Left kidney (tissue), 2 donors: Measurements from ENCODE around the gene GATM. TPM values are rescaled to one million over a fixed set of nuclear protein-coding genes. Genes with fewer than 3 reads are reported as not detected.
A peak's percentile ranks its signal among the peaks of the same experiment; 100 is the strongest.
"Not testable (repeated sequence)": the region's sequence is repeated elsewhere in the genome, so short reads cannot be mapped to it uniquely, and the experiment has no call there.

Experiments
- DNase-seq: peaks from one replicate; pipeline ENCODE4 v3.0.0-alpha.2; 2013
- polyA plus RNA-seq: library from polyadenylated mRNA; unstranded; fragments of 120-200 nt; gene quantifications from one replicate; pipeline ENCODE4 v1.2.1, GENCODE V29; 2013; ENCODE audit not compliant: insufficient read length

GATM gene
- polyA plus RNA-seq, 1 donor = 242 TPM

- DNase-seq = no peak
Observed at GRCh38 chr15:45355860-45356259, 22.5 kb downstream of the GATM start.

- DNase-seq = no peak
Observed at GRCh38 chr15:45354711-45355110, 23.6 kb downstream of the GATM start.

- no peak for DNase-seq
Observed at GRCh38 chr15:45351227-45351626, 27.1 kb downstream of the GATM start.

DNA sequence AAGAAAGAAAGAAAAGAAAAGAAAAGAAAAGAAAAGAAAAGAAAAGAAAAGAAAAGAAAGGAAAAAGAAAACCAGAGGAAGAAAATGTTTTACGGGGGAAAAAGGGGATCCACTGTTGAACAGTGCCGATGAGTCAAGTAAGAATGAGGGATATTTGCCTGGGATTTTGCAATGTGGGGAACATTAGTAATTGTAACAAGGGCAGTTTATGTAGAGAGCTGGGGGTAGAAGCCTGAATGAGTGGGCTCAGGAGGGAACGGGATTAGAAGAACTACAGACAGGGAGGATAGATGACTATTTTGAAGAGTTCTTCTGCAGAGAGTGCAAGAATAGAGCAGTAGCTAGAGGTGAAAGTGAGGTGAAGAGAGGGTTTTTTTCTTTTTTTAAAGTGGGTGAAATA is 28.7 kb downstream of the GATM start:
- DNase-seq = no peak

GRCh38 chr15:45347989-45348388 is 30.4 kb downstream of the GATM start:
- no peak for DNase-seq

DNA sequence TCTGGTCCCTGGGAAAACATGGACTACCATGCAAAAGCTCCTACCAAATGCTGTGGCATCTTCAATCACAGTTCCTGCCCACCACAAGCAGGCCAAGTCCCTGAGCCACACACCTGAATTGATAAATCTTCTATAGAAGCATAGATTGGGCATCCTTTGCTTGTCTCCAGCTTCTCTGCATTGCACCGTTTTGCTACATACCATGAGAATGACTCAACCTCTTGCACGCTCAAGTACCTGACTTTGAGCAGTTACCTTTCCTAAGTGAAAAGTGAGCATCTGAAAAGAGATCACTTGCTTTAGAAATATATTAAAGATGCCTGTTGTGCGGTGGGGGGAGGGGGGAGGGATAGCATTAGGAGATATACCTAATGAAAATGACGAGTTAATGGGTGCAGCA is 31.3 kb downstream of the GATM start:
- DNase-seq = no peak

DNA sequence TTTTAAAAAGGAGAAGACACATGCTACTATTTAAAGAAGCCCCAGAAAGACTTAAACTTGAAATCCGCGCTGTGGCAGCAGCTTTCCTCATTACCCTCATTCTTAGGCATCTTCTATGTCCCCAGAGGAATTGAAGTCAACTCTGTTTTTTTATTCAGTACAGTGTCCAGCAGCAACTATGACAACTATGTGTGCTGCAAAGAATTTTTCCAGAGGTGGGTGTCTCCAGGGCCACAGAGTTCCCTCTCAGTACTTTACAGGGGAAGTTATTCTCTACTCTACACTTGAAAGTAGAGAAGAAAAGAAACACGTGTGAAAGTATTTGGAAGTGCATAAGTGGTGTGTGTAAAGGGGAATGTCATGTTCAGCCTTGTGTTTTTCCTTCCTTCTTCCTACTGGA is 32.0 kb downstream of the GATM start:
- no peak for DNase-seq

GRCh38 chr15:45343258-45343860 is 35.0 kb downstream of the GATM start:
- DNase-seq = no peak

GRCh38 chr15:45341790-45342189 is 36.6 kb downstream of the GATM start:
- no peak for DNase-seq

GRCh38 chr15:45340429-45340828 is 37.9 kb downstream of the GATM start:
- DNase-seq = no peak

- DNase-seq = no peak
Observed at GRCh38 chr15:45338417-45338816, 39.9 kb downstream of the GATM start.

DNA sequence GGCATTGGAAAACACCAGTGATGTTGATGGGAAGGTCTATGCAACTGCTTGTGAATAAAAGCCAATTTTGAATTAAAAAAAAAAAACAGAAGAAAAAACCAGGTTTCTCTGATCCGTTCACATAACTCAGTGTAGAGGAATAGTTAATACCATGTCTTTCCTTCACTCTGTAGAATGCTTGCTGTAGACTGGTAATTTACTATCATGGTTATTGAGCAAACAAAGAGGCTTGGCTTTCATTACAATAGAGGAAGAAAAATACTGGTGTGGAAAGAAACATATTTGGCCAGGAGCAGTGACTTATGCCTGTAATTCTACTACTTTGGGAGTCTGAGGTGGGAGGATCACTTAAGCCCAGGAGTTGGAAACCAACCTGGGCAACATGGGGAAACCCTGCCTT is 41.1 kb downstream of the GATM start:
- no peak for DNase-seq

DNA sequence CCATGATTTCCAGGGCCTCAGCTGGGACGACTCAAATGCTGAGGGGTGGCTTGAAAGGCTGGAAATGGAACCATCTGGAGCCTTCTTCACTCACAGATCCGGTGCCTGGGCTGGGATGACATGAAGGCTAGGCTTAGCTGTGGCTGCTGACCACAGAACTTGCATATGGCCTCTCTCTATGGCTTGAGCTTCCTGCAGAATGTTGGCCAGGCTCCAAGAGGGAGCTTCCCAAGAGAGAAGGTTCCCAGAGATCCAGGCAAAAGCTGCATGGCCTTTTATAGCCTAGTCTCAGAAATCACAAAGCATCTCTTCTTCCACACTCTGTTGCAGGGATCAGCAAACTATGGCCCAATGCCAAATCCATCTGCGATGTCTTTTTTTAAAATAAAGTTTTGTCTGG is 44.8 kb downstream of the GATM start:
- DNase-seq = peak; percentile 40

DNA sequence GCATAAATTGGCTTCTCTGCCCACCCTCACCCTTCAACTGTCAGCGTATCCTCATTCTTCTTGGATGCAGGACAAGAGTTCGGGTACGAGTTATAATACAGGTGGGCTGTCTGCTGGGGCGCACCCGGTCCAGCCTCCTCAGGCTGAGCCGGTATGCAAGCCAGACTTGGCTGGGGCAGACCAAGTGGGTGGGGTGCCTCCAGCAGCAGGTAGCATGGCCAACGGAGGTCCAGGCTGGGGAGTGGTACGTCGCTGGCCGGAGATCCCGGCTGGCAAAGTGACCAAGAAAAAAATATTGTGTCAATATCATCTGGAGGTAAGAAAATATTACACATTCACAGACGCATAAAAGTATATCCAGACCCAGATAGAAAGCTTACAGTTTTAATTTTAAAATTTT is 45.6 kb downstream of the GATM start:
- DNase-seq = no peak

DNA sequence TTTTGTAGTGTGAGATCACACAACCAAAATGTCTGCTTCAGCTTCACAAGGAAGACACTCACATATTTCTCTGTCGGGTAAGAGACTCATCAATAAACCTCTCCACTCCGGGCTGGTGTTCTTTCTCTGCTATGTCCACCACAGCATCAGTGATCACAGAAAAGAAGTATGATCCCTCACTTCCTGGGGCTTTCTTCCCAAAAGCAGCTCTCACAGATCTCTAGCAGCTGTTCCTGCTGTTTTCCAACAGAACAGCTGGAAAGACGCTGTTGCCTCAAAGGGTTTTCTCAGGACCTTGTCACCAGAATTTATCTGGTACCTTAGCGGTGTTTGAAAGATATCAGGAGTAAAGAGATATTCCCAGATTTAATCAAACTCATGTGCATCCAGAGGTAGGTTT is 46.4 kb downstream of the GATM start:
- DNase-seq = no peak

DNA sequence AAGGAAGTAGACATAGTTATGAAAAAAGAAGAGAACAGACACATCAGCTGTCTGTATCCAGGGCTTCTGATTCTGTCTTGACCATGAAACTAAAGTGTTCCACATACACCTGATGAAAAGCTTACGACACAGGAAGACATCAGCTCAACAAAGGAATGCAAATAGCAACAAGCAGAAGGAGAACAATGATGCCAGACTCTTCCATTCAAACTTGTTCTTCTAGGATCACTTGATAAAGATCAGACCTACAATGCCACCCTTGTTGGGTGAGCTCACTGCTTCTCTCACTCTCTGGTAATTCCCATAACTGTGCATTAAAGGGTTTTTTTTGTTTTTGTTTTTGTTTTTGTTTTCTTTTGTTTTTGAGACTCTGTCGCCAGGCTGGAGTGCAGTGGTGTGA is 49.7 kb downstream of the GATM start:
- DNase-seq = no peak

DNA sequence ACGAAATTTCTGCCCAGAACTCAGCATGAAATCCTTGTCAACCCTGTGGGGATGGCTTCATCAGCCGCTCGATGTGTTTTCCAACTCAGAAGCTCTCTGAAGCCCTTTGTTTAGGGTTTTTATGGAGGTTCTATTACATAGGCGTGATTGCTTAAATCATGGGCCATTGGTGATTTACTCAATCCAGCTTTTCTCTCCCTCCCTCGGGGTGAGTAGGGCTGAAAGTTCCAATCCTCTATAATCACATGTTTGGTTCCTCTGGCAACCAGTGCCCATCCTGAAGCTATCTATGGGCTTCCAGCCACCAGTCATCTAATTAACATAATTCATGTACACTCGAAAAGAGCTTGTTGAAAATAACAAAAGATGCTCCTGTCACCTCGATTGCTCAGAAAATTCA is 51.6 kb downstream of the GATM start:
- DNase-seq = no peak

GRCh38 chr15:45326280-45326679 is 52.1 kb downstream of the GATM start:
- no peak for DNase-seq

GRCh38 chr15:45320581-45321205 is 57.7 kb downstream of the GATM start:
- DNase-seq = no peak

- no peak for DNase-seq
Observed at GRCh38 chr15:45319472-45320214, 58.7 kb downstream of the GATM start.

- no peak for DNase-seq
Observed at GRCh38 chr15:45314960-45315359, 63.4 kb downstream of the GATM start.

GRCh38 chr15:45314117-45314516 is 64.2 kb downstream of the GATM start:
- not testable (repeated sequence) for DNase-seq
